Measurements from ENCODE around the gene YPEL3. TPM values are rescaled to one million over a fixed set of nuclear protein-coding genes. Genes with fewer than 3 reads are reported as not detected.

The YPEL3 gene
- polyA plus RNA-seq, 1 donor from 2014 or later, result 362 TPM

Other genes with a start within 250 kb of the YPEL3 start
- 73.8 TPM for gene CDIPT, start 233.0 kb downstream of the YPEL3 start, polyA plus RNA-seq
- not detected for gene SEZ6L2, start 196.7 kb downstream of the YPEL3 start, polyA plus RNA-seq
- not detected for gene ASPHD1, start 195.7 kb downstream of the YPEL3 start, polyA plus RNA-seq
- gene KCTD13, start 170.0 kb downstream of the YPEL3 start, polyA plus RNA-seq, result 19.2 TPM
- 171 TPM for gene TMEM219, start 134.1 kb downstream of the YPEL3 start, polyA plus RNA-seq
- gene TAOK2, start 122.3 kb downstream of the YPEL3 start, polyA plus RNA-seq, result 7.6 TPM
- 21.0 TPM for gene HIRIP3, start 100.6 kb downstream of the YPEL3 start, polyA plus RNA-seq
- gene INO80E, start 100.0 kb downstream of the YPEL3 start, polyA plus RNA-seq, result 6.0 TPM
- gene DOC2A, start 85.2 kb downstream of the YPEL3 start, polyA plus RNA-seq, result not detected
- not detected for gene C16orf92, start 73.0 kb downstream of the YPEL3 start, polyA plus RNA-seq
- not detected for gene TLCD3B, start 64.9 kb downstream of the YPEL3 start, polyA plus RNA-seq
- 884 TPM for gene ALDOA, start 30.5 kb downstream of the YPEL3 start, polyA plus RNA-seq
- 187 TPM for gene PPP4C, start 20.2 kb downstream of the YPEL3 start, polyA plus RNA-seq
- gene TBX6, start 4.3 kb downstream of the YPEL3 start, polyA plus RNA-seq, result not detected
- gene GDPD3, start 17.3 kb upstream of the YPEL3 start, polyA plus RNA-seq, result not detected
- 8.6 TPM for gene MAPK3, start 27.0 kb upstream of the YPEL3 start, polyA plus RNA-seq
- gene CORO1A, start 87.4 kb upstream of the YPEL3 start, polyA plus RNA-seq, result 1,353 TPM
- gene BOLA2B, start 97.5 kb upstream of the YPEL3 start, polyA plus RNA-seq, result 264 TPM
- gene SLX1A, start 97.7 kb upstream of the YPEL3 start, polyA plus RNA-seq, result 83.5 TPM
- gene SULT1A3, start 103.0 kb upstream of the YPEL3 start, polyA plus RNA-seq, result 1.9 TPM
- gene NPIPB13, start 152.3 kb upstream of the YPEL3 start, polyA plus RNA-seq, result 1.3 TPM

Measured in IgD-negative memory B cell (primary cell).